ENCODE data around the gene ERC2. TPM values are rescaled to one million over a fixed set of nuclear protein-coding genes. Genes with fewer than 3 reads are reported as not detected.

The ERC2 gene
- total and polyA plus RNA-seq, 2 donors (not counting 1 experiment from before 2014, with no cell fraction given), result 0.14 to 0.17 TPM

DNA sequence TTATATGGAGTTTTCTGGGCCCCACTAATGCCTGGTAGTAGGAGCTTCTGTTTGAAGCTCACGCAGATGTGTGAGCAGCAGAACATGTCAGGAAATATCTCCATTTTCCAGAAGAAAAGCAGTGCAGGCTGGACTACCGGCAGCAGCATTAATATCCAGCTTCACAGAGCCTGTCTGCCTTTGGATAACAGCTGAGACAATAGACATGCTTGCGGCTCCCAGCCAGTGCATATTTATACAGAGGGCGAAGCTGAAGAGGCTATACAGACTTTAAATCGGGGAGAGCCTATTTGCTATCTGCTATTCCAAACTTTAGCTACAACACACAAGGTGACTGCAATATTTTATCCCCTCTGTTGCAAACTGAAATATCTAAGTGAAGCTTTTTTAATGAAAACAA lies 731.1 kb downstream of the ERC2 start:
- no peak for DNase-seq (ENCODE audit: low read depth in 2 of 2)

DNA sequence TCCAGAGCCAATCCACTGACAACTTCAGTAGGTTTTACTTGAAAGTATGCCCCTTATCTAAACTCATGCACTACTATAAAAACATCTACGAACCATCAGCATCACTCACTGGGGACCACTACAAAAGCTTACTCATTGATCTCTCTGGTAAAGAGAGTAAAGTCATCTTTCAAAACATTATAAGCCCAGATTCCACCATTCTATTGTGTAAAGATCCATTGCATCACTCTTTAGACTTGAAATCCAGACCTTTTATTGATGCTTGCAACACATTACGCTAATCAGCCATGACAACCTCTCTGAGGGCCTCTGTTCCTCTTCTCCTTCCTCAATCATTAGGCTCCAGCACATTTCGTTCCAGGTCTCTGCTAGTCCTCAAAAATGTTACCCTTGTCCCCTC lies 732.3 kb downstream of the ERC2 start:
- no peak overlapping the region for H3K4me3 ChIP-seq (replicated peaks in 1 of 4; ENCODE audit: control extremely low read depth in 1 of 4, insufficient read depth in 1 of 4, low read depth in 3 of 4, low read length in 4 of 4)
- H3K4me1 ChIP-seq (ENCODE audit: control insufficient read depth, extremely low read depth, insufficient read depth, low read length), result no peaks in the 10 kb centered on the region
- H3K79me2 ChIP-seq (ENCODE audit: control insufficient read depth, insufficient read depth, low read length), result no peaks in the 10 kb centered on the region
- no peak overlapping the region for H3K4me2 ChIP-seq (ENCODE audit: extremely low read depth, insufficient read depth, low read length)
- H3K36me3 ChIP-seq (ENCODE audit: control insufficient read depth, insufficient read depth, low read length), result no peaks in the 10 kb centered on the region
- no peaks in the 10 kb centered on the region for H3K27me3 ChIP-seq (ENCODE audit: control insufficient read depth, insufficient read depth, low read length)
- H2AFZ ChIP-seq (ENCODE audit: low read length), result no peak overlapping the region
- H3K9me3 ChIP-seq (ENCODE audit: control insufficient read depth, insufficient read depth, low read depth, low read length), result no peaks in the 10 kb centered on the region
- H3K9ac ChIP-seq (ENCODE audit: insufficient read depth, low read length), result no peak overlapping the region
- no peaks in the 10 kb centered on the region for H4K20me1 ChIP-seq (ENCODE audit: control insufficient read depth, extremely low read depth, insufficient read depth, low read length)
- no peak overlapping the region for H3K27ac ChIP-seq (ENCODE audit: insufficient read depth, low read length)
- TF ChIP-seq, protein P1, sequence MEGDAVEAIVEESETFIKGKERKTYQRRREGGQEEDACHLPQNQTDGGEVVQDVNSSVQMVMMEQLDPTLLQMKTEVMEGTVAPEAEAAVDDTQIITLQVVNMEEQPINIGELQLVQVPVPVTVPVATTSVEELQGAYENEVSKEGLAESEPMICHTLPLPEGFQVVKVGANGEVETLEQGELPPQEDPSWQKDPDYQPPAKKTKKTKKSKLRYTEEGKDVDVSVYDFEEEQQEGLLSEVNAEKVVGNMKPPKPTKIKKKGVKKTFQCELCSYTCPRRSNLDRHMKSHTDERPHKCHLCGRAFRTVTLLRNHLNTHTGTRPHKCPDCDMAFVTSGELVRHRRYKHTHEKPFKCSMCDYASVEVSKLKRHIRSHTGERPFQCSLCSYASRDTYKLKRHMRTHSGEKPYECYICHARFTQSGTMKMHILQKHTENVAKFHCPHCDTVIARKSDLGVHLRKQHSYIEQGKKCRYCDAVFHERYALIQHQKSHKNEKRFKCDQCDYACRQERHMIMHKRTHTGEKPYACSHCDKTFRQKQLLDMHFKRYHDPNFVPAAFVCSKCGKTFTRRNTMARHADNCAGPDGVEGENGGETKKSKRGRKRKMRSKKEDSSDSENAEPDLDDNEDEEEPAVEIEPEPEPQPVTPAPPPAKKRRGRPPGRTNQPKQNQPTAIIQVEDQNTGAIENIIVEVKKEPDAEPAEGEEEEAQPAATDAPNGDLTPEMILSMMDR (conservative IDR thresholded peaks at IDR 0.05 in 1 of 2, IDR thresholded peaks at IDR 0.05 in 1 of 2; ENCODE audit: low read depth in 1 of 2, low read length in 2 of 2), result no peak
- no peak for TF ChIP-seq EZH2 (IDR thresholded peaks at IDR 0.05; ENCODE audit: low read length, missing control alignments)
- DNase-seq (ENCODE audit: low read depth in 2 of 2), result peak in 1 of 2 donors; percentile 13

More for the DNA sequence above, 731.1 kb downstream of the ERC2 start:
- H3K79me2 ChIP-seq (ENCODE audit: control insufficient read depth, insufficient read depth, low read length), result no peaks in the 10 kb centered on the region
- H3K9ac ChIP-seq (ENCODE audit: insufficient read depth, low read length), result no peak overlapping the region
- no peaks in the 10 kb centered on the region for H4K20me1 ChIP-seq (ENCODE audit: control insufficient read depth, extremely low read depth, insufficient read depth, low read length)
- no peaks in the 10 kb centered on the region for H3K36me3 ChIP-seq (ENCODE audit: control insufficient read depth, insufficient read depth, low read length)
- no peaks in the 10 kb centered on the region for H3K27me3 ChIP-seq (ENCODE audit: control insufficient read depth, insufficient read depth, low read length)
- H3K4me3 ChIP-seq (replicated peaks in 1 of 4; ENCODE audit: control extremely low read depth in 1 of 4, insufficient read depth in 1 of 4, low read depth in 3 of 4, low read length in 4 of 4), result no peak overlapping the region
- TF ChIP-seq, protein P1 (conservative IDR thresholded peaks at IDR 0.05 in 1 of 2, IDR thresholded peaks at IDR 0.05 in 1 of 2; ENCODE audit: low read depth in 1 of 2, low read length in 2 of 2), result no peak
- no peak for TF ChIP-seq EZH2 (IDR thresholded peaks at IDR 0.05; ENCODE audit: low read length, missing control alignments)
- no peaks in the 10 kb centered on the region for H3K4me1 ChIP-seq (ENCODE audit: control insufficient read depth, extremely low read depth, insufficient read depth, low read length)
- no peak overlapping the region for H2AFZ ChIP-seq (ENCODE audit: low read length)
- no peak overlapping the region for H3K4me2 ChIP-seq (ENCODE audit: extremely low read depth, insufficient read depth, low read length)
- no peaks in the 10 kb centered on the region for H3K9me3 ChIP-seq (ENCODE audit: control insufficient read depth, insufficient read depth, low read depth, low read length)
- H3K27ac ChIP-seq (ENCODE audit: insufficient read depth, low read length), result no peak overlapping the region

DNA sequence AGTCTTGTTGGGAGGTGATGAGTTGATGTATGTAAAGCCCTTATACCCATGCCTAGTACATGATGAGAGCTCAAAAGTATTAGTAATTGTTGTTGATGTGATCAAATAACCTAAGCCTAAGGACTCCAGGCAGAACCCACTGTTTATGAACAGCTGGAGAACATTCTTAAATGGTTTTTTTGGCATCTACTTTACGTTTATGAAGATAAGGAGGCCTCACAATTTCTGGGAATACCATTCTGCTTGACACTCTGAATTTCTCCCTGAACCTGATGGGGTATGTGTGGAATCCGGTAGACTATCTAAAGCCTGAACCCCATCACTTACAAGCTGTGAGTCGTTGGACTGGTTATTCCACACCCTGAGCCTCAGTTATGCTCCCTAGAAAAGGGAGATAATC lies 736.5 kb downstream of the ERC2 start:
- Histone ChIP-seq H3K4me3 (replicated peaks in 1 of 4; ENCODE audit: control extremely low read depth in 1 of 4, insufficient read depth in 1 of 4, low read depth in 3 of 4, low read length in 4 of 4) (no peak overlapping the region), H3K9ac (ENCODE audit: insufficient read depth, low read length) (no peak overlapping the region), H3K4me1 (ENCODE audit: control insufficient read depth, extremely low read depth, insufficient read depth, low read length) (no peaks in the 10 kb centered on the region), H3K4me2 (ENCODE audit: extremely low read depth, insufficient read depth, low read length) (no peak overlapping the region), H3K27ac (ENCODE audit: insufficient read depth, low read length) (no peak overlapping the region), H4K20me1 (ENCODE audit: control insufficient read depth, extremely low read depth, insufficient read depth, low read length) (no peaks in the 10 kb centered on the region), H2AFZ (ENCODE audit: low read length) (no peak overlapping the region), H3K9me3 (ENCODE audit: control insufficient read depth, insufficient read depth, low read depth, low read length) (no peaks in the 10 kb centered on the region), H3K36me3 (ENCODE audit: control insufficient read depth, insufficient read depth, low read length) (no peaks in the 10 kb centered on the region), H3K79me2 (ENCODE audit: control insufficient read depth, insufficient read depth, low read length) (no peaks in the 10 kb centered on the region), H3K27me3 (ENCODE audit: control insufficient read depth, insufficient read depth, low read length) (no peaks in the 10 kb centered on the region)
- TF ChIP-seq, protein P1 (conservative IDR thresholded peaks at IDR 0.05 in 1 of 2, IDR thresholded peaks at IDR 0.05 in 1 of 2; ENCODE audit: low read depth in 1 of 2, low read length in 2 of 2), result no peak
- no peak for TF ChIP-seq EZH2 (IDR thresholded peaks at IDR 0.05; ENCODE audit: low read length, missing control alignments)
- DNase-seq (ENCODE audit: low read depth in 2 of 2), result peak in 1 of 2 donors; percentile 48

All from fibroblast of lung (primary cell).